AG09309 (cell line): ENCODE data around the gene NEU4.

Experiments
- DNase-seq: peaks from one replicate; pipeline ENCODE4 v3.0.0-alpha.2; 2010; ENCODE audit warnings: low read depth
- H3K4me3 ChIP-seq: 2 replicates; pipeline ENCODE4 v1.5.1; 2011; ENCODE audit warnings: mild to moderate bottlenecking, low read depth, low read length, moderate library complexity; ENCODE audit not compliant: control insufficient read depth
- TF ChIP-seq, protein P1 (sequence below): IDR thresholded peaks from 2 replicates; pipeline ENCODE4 v1.5.1; 2011; ENCODE audit warnings: mild to moderate bottlenecking, low read depth, low read length, inconsistent platforms; ENCODE audit not compliant: insufficient read depth, control insufficient read depth; ENCODE audit errors: missing control alignments

NEU4 gene

DNA sequence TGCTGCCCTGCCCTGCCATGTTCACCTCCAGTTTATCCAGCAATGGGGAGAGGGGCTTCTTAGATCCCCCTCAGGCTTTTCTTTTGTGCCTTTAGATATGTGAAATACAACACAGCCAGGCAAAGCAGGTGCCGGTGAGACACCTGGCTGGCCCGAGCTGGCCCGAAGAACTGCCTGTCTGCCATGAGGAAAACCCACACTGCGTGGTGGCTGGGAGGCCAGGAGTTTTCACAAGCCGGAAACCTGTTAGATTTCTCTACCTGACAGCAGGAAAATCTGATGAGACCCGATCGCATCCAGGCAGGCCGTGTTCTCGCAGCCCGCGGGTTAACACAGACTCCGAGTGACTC lies 38.1 kb upstream of the NEU4 start:
- H3K4me3 ChIP-seq, result no peak overlapping the region
- no peak for DNase-seq
- TF ChIP-seq, protein P1, sequence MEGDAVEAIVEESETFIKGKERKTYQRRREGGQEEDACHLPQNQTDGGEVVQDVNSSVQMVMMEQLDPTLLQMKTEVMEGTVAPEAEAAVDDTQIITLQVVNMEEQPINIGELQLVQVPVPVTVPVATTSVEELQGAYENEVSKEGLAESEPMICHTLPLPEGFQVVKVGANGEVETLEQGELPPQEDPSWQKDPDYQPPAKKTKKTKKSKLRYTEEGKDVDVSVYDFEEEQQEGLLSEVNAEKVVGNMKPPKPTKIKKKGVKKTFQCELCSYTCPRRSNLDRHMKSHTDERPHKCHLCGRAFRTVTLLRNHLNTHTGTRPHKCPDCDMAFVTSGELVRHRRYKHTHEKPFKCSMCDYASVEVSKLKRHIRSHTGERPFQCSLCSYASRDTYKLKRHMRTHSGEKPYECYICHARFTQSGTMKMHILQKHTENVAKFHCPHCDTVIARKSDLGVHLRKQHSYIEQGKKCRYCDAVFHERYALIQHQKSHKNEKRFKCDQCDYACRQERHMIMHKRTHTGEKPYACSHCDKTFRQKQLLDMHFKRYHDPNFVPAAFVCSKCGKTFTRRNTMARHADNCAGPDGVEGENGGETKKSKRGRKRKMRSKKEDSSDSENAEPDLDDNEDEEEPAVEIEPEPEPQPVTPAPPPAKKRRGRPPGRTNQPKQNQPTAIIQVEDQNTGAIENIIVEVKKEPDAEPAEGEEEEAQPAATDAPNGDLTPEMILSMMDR, result no peak

DNA sequence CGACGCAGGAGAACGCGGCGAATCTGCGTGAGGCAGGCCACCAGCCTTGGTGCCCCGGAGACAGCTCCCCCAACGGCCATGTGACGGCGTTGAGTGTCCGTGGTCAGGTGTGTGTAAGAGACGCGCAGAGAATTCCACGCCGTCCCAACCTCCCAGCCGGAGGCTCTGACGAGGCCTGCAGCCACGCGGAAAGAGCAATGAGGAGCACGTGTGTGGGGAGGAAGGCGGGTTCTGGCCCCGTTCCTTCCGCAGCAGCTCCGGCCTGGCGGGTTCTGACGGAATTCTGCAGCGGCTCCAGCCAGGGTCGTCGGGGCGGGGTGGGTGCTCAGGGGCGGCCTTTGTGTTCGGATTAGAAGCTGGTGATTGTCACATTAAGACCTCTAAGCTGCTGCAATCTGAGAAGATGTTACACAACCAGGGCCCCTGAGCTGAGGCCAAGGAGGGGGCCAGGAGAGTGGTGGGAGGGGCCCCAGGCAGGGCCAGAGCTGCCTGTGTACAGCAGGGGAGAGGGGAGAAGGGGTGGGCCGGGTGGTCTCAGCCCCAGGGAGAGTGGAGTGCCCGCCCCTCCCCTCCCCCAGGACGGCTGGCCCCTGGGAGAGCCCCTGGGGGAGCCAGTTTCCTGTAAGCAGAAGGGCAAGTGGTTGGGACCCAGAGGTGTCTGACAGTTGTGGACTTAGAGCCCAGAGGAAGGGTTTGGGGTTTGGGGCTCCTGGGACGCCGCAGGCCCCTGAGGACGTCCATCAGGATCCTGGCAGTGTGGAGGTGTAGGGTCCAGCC lies 37.5 kb upstream of the NEU4 start:
- DNase-seq, result no peak
- no peak overlapping the region for H3K4me3 ChIP-seq
- TF ChIP-seq, protein P1, result no peak

GRCh38 chr2:241772063-241772499 lies 36.9 kb upstream of the NEU4 start:
- TF ChIP-seq, protein P1, result no peak
- no peak overlapping the region for H3K4me3 ChIP-seq
- no peak for DNase-seq

- TF ChIP-seq, protein P1, result no peak
- DNase-seq, result no peak
- H3K4me3 ChIP-seq, result no peak overlapping the region
Observed at GRCh38 chr2:241773511-241774418, 35.2 kb upstream of the NEU4 start.

GRCh38 chr2:241774419-241775222 lies 34.4 kb upstream of the NEU4 start:
- H3K4me3 ChIP-seq, result no peak overlapping the region; the same call in 1 of the 2 replicates
- TF ChIP-seq, protein P1, result no peak
- peak; percentile 34 for DNase-seq
